ENCODE data around the gene ZSCAN10.

ZSCAN10 gene

DNA sequence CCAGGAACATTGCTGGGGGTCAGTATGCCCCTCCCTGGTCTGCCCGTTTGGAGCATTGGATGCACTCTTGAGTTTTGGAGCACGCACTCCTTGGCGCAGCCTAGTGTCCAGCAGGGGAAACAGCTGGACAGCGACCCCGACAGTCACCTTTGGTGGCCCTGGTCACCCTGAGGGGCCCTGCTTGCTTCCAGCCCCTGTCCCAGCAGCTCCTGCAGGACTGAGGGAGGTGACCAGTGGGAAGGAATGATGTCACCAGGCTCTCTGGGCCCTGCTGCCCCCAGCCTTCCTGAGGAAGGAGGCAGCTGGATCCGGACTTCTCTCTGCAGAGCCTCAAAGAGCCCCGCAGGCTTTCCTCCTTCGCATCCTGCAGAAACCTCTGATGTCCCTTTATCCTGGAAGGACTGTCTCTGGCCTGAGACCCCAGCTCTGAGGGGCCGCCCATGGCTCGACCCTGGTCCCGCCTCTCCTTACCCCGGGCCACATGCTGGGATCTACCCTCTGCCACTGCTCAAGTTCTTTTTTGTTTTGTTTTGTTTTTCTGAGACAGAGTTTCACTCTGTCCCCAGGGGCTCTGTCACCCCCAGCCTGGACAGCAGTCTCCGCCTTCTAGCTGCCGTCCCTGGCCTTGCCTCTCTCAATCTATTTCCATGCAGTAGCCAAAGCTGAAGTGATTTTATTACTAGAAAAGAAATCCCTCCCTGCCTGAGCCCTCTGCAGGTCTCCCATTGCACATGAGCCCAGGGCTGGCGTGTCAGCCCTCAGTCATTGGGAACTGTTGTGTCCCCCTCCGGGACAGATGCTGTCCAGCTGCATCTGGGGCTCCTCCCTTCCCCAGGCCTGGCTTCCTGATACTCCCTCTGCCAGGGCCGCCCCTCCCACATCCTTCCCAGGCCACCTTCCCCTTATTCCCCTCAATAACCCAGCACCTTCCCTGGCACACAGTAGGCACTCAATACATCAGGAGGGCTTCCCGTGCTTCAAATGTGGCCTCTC is 11.6 kb downstream of the ZSCAN10 start:
- Histone ChIP-seq H3K4me3 (ENCODE audit: insufficient read depth in 1 of 2, low read depth in 1 of 2, low read length in 2 of 2) (no peak overlapping the region), H3K79me1 (replicated peaks; ENCODE audit: low read length, poor library complexity, severe bottlenecking) (no peaks in the 10 kb centered on the region), H2AFZ (ENCODE audit: low read depth, low read length) (no peak overlapping the region), H4K8ac (ENCODE audit: low read length) (no peak overlapping the region), H2BK15ac (ENCODE audit: low read depth, poor library complexity, severe bottlenecking) (no peak overlapping the region), H4K91ac (ENCODE audit: low read length) (no peak overlapping the region), H3K23ac (ENCODE audit: low read length in 2 of 2) (no peak overlapping the region), H3K4ac (ENCODE audit: low read depth in 1 of 2, low read length in 2 of 2) (no peak overlapping the region), H3K27ac (ENCODE audit: low read length, poor library complexity, severe bottlenecking) (no peak overlapping the region), H3K27me3 (ENCODE audit: control insufficient read depth in 1 of 2, insufficient read depth in 1 of 2, low read length in 2 of 2) (peaks cover 12 to 57% of the 10 kb centered on the region in 2 experiments), H2BK5ac (ENCODE audit: low read depth, low read length, poor library complexity, severe bottlenecking) (no peak overlapping the region), H3K9me3 (ENCODE audit: control insufficient read depth, low read length) (no peaks in the 10 kb centered on the region), H3K9ac (ENCODE audit: low read length) (no peak overlapping the region), H3K14ac (ENCODE audit: low read length in 2 of 2) (no peak overlapping the region), H3K18ac (ENCODE audit: low read depth in 1 of 2, low read length in 2 of 2) (no peak overlapping the region), H3K36me3 (ENCODE audit: control insufficient read depth in 1 of 2, insufficient read depth in 2 of 2, low read depth in 1 of 2, low read length in 2 of 2) (no peaks in the 10 kb centered on the region), H2BK120ac (ENCODE audit: low read depth, low read length) (no peak overlapping the region), H2BK12ac (ENCODE audit: low read length in 2 of 2) (no peak overlapping the region), H2AK5ac (ENCODE audit: low read length, severe bottlenecking) (no peak overlapping the region), H3K4me1 (ENCODE audit: control insufficient read depth, insufficient read depth, low read depth, low read length) (peaks cover 11% of the 10 kb centered on the region), H3K4me2 (ENCODE audit: low read length, poor library complexity, severe bottlenecking) (no peak overlapping the region)
- WGBS: 74% methylated on average over 18 of the region's 18 CpGs
- no peak for DNase-seq

DNA sequence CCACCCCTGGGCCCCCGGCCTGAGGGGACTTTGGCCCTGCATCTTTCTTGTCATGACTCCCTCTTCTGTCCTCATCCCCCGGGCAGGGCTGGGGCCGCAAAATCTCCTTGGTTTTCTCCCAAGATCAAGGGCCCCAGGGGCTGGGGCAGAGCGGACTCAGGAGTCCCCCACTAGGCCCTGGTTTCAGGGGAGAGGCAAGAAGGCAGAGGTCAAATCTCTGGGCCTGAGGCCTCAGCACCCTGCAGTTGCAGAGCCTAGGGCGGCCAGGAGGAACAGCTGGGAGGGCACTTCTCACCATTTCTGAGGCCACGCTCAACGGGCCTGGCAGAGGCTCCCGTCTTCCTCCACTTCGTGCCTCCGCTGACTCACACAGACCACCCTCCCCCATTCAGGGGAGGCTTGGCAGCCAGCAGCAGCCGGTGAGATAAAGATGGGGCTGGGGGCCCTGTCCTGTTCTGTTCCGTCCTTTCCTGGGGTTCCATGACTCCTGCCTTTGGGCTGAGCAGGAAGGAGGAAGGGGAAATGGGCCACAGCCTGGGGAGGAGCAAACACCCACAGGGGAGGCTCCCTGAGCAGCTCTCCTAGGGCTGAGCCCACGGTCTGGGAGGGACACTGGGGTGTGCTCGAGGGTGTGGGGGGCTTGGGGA is 12.4 kb downstream of the ZSCAN10 start:
- Histone ChIP-seq H3K4me1 (ENCODE audit: control insufficient read depth, insufficient read depth, low read depth, low read length) (peaks cover 11% of the 10 kb centered on the region), H2AFZ (ENCODE audit: low read depth, low read length) (no peak overlapping the region), H2BK15ac (ENCODE audit: low read depth, poor library complexity, severe bottlenecking) (no peak overlapping the region), H3K4me2 (ENCODE audit: low read length, poor library complexity, severe bottlenecking) (no peak overlapping the region), H3K4ac (ENCODE audit: low read depth in 1 of 2, low read length in 2 of 2) (no peak overlapping the region), H3K36me3 (ENCODE audit: control insufficient read depth in 1 of 2, insufficient read depth in 2 of 2, low read depth in 1 of 2, low read length in 2 of 2) (no peaks in the 10 kb centered on the region), H3K79me1 (replicated peaks; ENCODE audit: low read length, poor library complexity, severe bottlenecking) (no peaks in the 10 kb centered on the region), H3K14ac (ENCODE audit: low read length in 2 of 2) (no peak overlapping the region), H3K9me3 (ENCODE audit: control insufficient read depth, low read length) (no peaks in the 10 kb centered on the region), H4K91ac (ENCODE audit: low read length) (no peak overlapping the region), H3K18ac (ENCODE audit: low read depth in 1 of 2, low read length in 2 of 2) (no peak overlapping the region), H3K9ac (ENCODE audit: low read length) (no peak overlapping the region), H2BK12ac (ENCODE audit: low read length in 2 of 2) (no peak overlapping the region), H2BK5ac (ENCODE audit: low read depth, low read length, poor library complexity, severe bottlenecking) (no peak overlapping the region), H3K23ac (ENCODE audit: low read length in 2 of 2) (no peak overlapping the region), H2AK5ac (ENCODE audit: low read length, severe bottlenecking) (no peak overlapping the region), H3K27me3 (ENCODE audit: control insufficient read depth in 1 of 2, insufficient read depth in 1 of 2, low read length in 2 of 2) (peaks cover 7 to 50% of the 10 kb centered on the region in 2 experiments), H3K27ac (ENCODE audit: low read length, poor library complexity, severe bottlenecking) (no peak overlapping the region), H4K8ac (ENCODE audit: low read length) (no peak overlapping the region), H2BK120ac (ENCODE audit: low read depth, low read length) (no peak overlapping the region), H3K4me3 (ENCODE audit: insufficient read depth in 1 of 2, low read depth in 1 of 2, low read length in 2 of 2) (no peak overlapping the region)
- WGBS: 68% methylated on average over 12 of the region's 14 CpGs
- no peak for DNase-seq

DNA sequence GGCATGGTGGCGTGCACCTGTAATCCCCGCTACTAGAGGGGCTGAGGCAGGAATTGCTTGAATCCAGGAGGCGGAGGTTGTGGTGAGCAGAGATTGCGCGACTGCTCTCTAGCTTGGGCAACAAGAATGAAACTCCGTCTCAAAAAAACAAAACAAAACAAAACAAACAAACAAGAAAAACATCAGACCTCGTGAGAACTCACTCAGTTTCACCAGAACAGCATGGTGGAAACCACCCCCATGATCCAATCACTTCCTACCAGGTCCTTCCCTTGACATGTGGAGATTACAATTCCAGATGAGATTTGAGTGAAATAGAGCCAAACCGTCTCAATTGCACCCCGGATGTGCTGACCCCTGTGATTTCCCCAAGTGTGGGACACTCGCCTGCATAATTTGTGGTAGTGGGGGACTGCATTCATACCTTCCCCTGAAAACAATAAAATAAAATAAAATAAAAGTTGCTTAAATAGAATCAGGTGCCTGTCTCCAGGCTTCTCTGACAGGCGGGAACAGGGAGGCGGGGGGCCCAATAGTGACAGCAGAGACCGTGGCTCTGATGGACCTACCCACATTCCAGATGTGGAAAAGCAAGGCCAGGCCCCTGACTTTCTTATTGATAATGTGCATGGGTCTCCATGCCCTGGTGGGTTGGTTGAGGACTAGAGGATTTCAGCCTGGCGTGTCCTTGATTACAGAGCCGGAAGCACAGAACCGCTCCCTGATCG is 13.1 kb downstream of the ZSCAN10 start:
- H2AK5ac ChIP-seq (ENCODE audit: low read length, severe bottlenecking): no peak overlapping the region
- H3K27me3 ChIP-seq (ENCODE audit: control insufficient read depth in 1 of 2, insufficient read depth in 1 of 2, low read length in 2 of 2): peaks cover 4 to 45% of the 10 kb centered on the region in 2 experiments
- no peak overlapping the region for H3K27ac ChIP-seq (ENCODE audit: low read length, poor library complexity, severe bottlenecking)
- H3K14ac ChIP-seq (ENCODE audit: low read length in 2 of 2): no peak overlapping the region
- H3K18ac ChIP-seq (ENCODE audit: low read depth in 1 of 2, low read length in 2 of 2): no peak overlapping the region
- no peak overlapping the region for H3K4ac ChIP-seq (ENCODE audit: low read depth in 1 of 2, low read length in 2 of 2)
- H3K4me2 ChIP-seq (ENCODE audit: low read length, poor library complexity, severe bottlenecking): no peak overlapping the region
- H4K91ac ChIP-seq (ENCODE audit: low read length): no peak overlapping the region
- no peak overlapping the region for H4K8ac ChIP-seq (ENCODE audit: low read length)
- no peak overlapping the region for H2BK120ac ChIP-seq (ENCODE audit: low read depth, low read length)
- H2BK5ac ChIP-seq (ENCODE audit: low read depth, low read length, poor library complexity, severe bottlenecking): no peak overlapping the region
- no peak overlapping the region for H2BK12ac ChIP-seq (ENCODE audit: low read length in 2 of 2)
- no peak overlapping the region for H2AFZ ChIP-seq (ENCODE audit: low read depth, low read length)
- H3K4me3 ChIP-seq (ENCODE audit: insufficient read depth in 1 of 2, low read depth in 1 of 2, low read length in 2 of 2): no peak overlapping the region
- WGBS: 90% methylated on average over 13 of the region's 17 CpGs
- no peak overlapping the region for H3K9ac ChIP-seq (ENCODE audit: low read length)
- peaks cover 11% of the 10 kb centered on the region for H3K4me1 ChIP-seq (ENCODE audit: control insufficient read depth, insufficient read depth, low read depth, low read length)
- H2BK15ac ChIP-seq (ENCODE audit: low read depth, poor library complexity, severe bottlenecking): no peak overlapping the region
- H3K79me1 ChIP-seq (replicated peaks; ENCODE audit: low read length, poor library complexity, severe bottlenecking): no peaks in the 10 kb centered on the region
- H3K23ac ChIP-seq (ENCODE audit: low read length in 2 of 2): no peak overlapping the region
- no peaks in the 10 kb centered on the region for H3K36me3 ChIP-seq (ENCODE audit: control insufficient read depth in 1 of 2, insufficient read depth in 2 of 2, low read depth in 1 of 2, low read length in 2 of 2)
- H3K9me3 ChIP-seq (ENCODE audit: control insufficient read depth, low read length): no peaks in the 10 kb centered on the region
- DNase-seq: no peak

All from mesenchymal stem cell (in vitro differentiated cells and primary cell).